Measurements from ENCODE around the gene GAREM2.

GAREM2 gene

GRCh38 chr2:26203906-26204305 is 31.0 kb downstream of the GAREM2 start:
- TF ChIP-seq, protein P1, sequence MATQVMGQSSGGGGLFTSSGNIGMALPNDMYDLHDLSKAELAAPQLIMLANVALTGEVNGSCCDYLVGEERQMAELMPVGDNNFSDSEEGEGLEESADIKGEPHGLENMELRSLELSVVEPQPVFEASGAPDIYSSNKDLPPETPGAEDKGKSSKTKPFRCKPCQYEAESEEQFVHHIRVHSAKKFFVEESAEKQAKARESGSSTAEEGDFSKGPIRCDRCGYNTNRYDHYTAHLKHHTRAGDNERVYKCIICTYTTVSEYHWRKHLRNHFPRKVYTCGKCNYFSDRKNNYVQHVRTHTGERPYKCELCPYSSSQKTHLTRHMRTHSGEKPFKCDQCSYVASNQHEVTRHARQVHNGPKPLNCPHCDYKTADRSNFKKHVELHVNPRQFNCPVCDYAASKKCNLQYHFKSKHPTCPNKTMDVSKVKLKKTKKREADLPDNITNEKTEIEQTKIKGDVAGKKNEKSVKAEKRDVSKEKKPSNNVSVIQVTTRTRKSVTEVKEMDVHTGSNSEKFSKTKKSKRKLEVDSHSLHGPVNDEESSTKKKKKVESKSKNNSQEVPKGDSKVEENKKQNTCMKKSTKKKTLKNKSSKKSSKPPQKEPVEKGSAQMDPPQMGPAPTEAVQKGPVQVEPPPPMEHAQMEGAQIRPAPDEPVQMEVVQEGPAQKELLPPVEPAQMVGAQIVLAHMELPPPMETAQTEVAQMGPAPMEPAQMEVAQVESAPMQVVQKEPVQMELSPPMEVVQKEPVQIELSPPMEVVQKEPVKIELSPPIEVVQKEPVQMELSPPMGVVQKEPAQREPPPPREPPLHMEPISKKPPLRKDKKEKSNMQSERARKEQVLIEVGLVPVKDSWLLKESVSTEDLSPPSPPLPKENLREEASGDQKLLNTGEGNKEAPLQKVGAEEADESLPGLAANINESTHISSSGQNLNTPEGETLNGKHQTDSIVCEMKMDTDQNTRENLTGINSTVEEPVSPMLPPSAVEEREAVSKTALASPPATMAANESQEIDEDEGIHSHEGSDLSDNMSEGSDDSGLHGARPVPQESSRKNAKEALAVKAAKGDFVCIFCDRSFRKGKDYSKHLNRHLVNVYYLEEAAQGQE (IDR thresholded peaks at IDR 0.05; ENCODE audit: insufficient replicate concordance, low read depth), result no peak
- TF ChIP-seq POLR2AphosphoS5 (IDR thresholded peaks at IDR 0.05; ENCODE audit: low read depth), result no peak
- no peak for TF ChIP-seq CTCF (IDR thresholded peaks at IDR 0.05; ENCODE audit: insufficient read depth, low read length)
- no peak for TF ChIP-seq GABPA (IDR thresholded peaks at IDR 0.05; ENCODE audit: low read depth)
- TF ChIP-seq SPI1 (IDR thresholded peaks at IDR 0.05; ENCODE audit: borderline replicate concordance, low read depth), result no peak
- no peak for DNase-seq (ENCODE audit: low read depth in 1 of 2, low spot score in 1 of 2)
- H3K27ac ChIP-seq (replicated peaks), result no peak overlapping the region

GRCh38 chr2:26212011-26212410 is 39.1 kb downstream of the GAREM2 start:
- no peaks in the 10 kb centered on the region for H3K27me3 ChIP-seq (ENCODE audit: insufficient read depth, poor library complexity, severe bottlenecking)
- H3K4me3 ChIP-seq (replicated peaks; ENCODE audit: insufficient read depth, low read length), result no peak overlapping the region
- TF ChIP-seq CTCF (IDR thresholded peaks at IDR 0.05; ENCODE audit: insufficient read depth, low read length) (no peak), GABPA (IDR thresholded peaks at IDR 0.05; ENCODE audit: low read depth) (no peak), SPI1 (IDR thresholded peaks at IDR 0.05; ENCODE audit: borderline replicate concordance, low read depth) (no peak), POLR2AphosphoS5 (IDR thresholded peaks at IDR 0.05; ENCODE audit: low read depth) (no peak)
- TF ChIP-seq, protein P1 (IDR thresholded peaks at IDR 0.05; ENCODE audit: insufficient replicate concordance, low read depth), result no peak
- no peak for DNase-seq (ENCODE audit: low read depth in 1 of 2, low spot score in 1 of 2)
- H3K27ac ChIP-seq (replicated peaks), result no peak overlapping the region

More at GRCh38 chr2:26203906-26204305, 31.0 kb downstream of the GAREM2 start:
- no peak overlapping the region for H3K4me3 ChIP-seq (replicated peaks; ENCODE audit: insufficient read depth, low read length)
- no peaks in the 10 kb centered on the region for H3K27me3 ChIP-seq (ENCODE audit: insufficient read depth, poor library complexity, severe bottlenecking)

GRCh38 chr2:26214759-26215158 is 41.9 kb downstream of the GAREM2 start:
- peak; percentile 79 for TF ChIP-seq SPI1 (IDR thresholded peaks at IDR 0.05; ENCODE audit: borderline replicate concordance, low read depth)
- TF ChIP-seq, protein P1 (IDR thresholded peaks at IDR 0.05; ENCODE audit: insufficient replicate concordance, low read depth), result no peak
- no peak for TF ChIP-seq GABPA (IDR thresholded peaks at IDR 0.05; ENCODE audit: low read depth)
- no peak for DNase-seq (ENCODE audit: low read depth in 1 of 2, low spot score in 1 of 2)
- H3K27me3 ChIP-seq (ENCODE audit: insufficient read depth, poor library complexity, severe bottlenecking), result no peaks in the 10 kb centered on the region

More at GRCh38 chr2:26214759-26215158, 41.9 kb downstream of the GAREM2 start:
- Histone ChIP-seq H3K27ac (replicated peaks) (no peak overlapping the region), H3K4me3 (replicated peaks; ENCODE audit: insufficient read depth, low read length) (no peak overlapping the region)
